Hepatocyte (in vitro differentiated cells): ENCODE data around the gene TMEM126B.

Experiments used
- CTCF ChIP-seq: fragments of 200-600 bp; sonication (generic); IDR thresholded peaks from 2 replicates; pipeline ENCODE4 v1.5.1; 2016; ENCODE audit warnings: antibody characterized with exemption, mild to moderate bottlenecking; ENCODE audit not compliant: poor library complexity
- EZH2 ChIP-seq: fragments of 200-600 bp; sonication (generic); IDR thresholded peaks from 2 replicates; pipeline ENCODE4 v1.6.1; 2016; ENCODE audit warnings: antibody characterized with exemption, mild to moderate bottlenecking, borderline replicate concordance
- EZH2phosphoT487 ChIP-seq: fragments of 200-600 bp; sonication (generic); IDR thresholded peaks from one replicate; pipeline ENCODE4 v1.6.1; 2018; ENCODE audit warnings: antibody characterized with exemption, mild to moderate bottlenecking, low read depth, moderate library complexity; ENCODE audit not compliant: unreplicated experiment, severe bottlenecking

- TF ChIP-seq EZH2phosphoT487 = no peak
- no peak for TF ChIP-seq CTCF
- TF ChIP-seq EZH2 = no peak
Measured at GRCh38 chr11:85647078-85647477, 18.7 kb downstream of the TMEM126B start.
